ENCODE measurements around the gene MARCHF11. TPM values are rescaled to one million over a fixed set of nuclear protein-coding genes. Genes with fewer than 3 reads are reported as not detected.
A peak's percentile ranks its signal among the peaks of the same experiment; 100 is the strongest.

Gene MARCHF11
- total and polyA plus RNA-seq, 4 donors, result not detected

GRCh38 chr5:16179936-16180788 lies 571 bp upstream of the MARCHF11 start:
- H3K27me3 ChIP-seq (ENCODE audit: control insufficient read depth in 3 of 3, insufficient read depth in 3 of 3, low read length in 2 of 3), result peaks cover 11 to 58% (median 55%) of the 10 kb centered on the region in 3 donors
- WGBS, 2 donors, result 3 to 4% methylated on average over 51 to 63 of the region's 63 CpGs
- no peak overlapping the region for H3K4me3 ChIP-seq
- peaks cover 0 to 10% (median 0%) of the 10 kb centered on the region in 4 donors for H3K9me3 ChIP-seq (ENCODE audit: control insufficient read depth in 4 of 4, insufficient read depth in 3 of 4, low read length in 3 of 4)
- H3K4me1 ChIP-seq (ENCODE audit: control insufficient read depth in 5 of 5, insufficient read depth in 5 of 5, low read length in 5 of 5), result peaks cover 0 to 7% (median 0%) of the 10 kb centered on the region in 5 donors
- TF ChIP-seq, protein P1, sequence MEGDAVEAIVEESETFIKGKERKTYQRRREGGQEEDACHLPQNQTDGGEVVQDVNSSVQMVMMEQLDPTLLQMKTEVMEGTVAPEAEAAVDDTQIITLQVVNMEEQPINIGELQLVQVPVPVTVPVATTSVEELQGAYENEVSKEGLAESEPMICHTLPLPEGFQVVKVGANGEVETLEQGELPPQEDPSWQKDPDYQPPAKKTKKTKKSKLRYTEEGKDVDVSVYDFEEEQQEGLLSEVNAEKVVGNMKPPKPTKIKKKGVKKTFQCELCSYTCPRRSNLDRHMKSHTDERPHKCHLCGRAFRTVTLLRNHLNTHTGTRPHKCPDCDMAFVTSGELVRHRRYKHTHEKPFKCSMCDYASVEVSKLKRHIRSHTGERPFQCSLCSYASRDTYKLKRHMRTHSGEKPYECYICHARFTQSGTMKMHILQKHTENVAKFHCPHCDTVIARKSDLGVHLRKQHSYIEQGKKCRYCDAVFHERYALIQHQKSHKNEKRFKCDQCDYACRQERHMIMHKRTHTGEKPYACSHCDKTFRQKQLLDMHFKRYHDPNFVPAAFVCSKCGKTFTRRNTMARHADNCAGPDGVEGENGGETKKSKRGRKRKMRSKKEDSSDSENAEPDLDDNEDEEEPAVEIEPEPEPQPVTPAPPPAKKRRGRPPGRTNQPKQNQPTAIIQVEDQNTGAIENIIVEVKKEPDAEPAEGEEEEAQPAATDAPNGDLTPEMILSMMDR (IDR thresholded peaks at IDR 0.05; ENCODE audit: control extremely low read depth, extremely low read depth), result no peak
- no peaks in the 10 kb centered on the region for H3K36me3 ChIP-seq (ENCODE audit: control insufficient read depth in 4 of 4, insufficient read depth in 4 of 4, low read length in 4 of 4)
- DNase-seq (no peak), ATAC-seq (ENCODE audit: insufficient read depth, low FRiP score) (no peak)
- H3K27ac ChIP-seq (ENCODE audit: low read depth in 1 of 2, low read length in 1 of 2), result no peak overlapping the region
- H3K9ac ChIP-seq (ENCODE audit: insufficient read depth in 1 of 2, low read length in 2 of 2), result no peak overlapping the region

DNA sequence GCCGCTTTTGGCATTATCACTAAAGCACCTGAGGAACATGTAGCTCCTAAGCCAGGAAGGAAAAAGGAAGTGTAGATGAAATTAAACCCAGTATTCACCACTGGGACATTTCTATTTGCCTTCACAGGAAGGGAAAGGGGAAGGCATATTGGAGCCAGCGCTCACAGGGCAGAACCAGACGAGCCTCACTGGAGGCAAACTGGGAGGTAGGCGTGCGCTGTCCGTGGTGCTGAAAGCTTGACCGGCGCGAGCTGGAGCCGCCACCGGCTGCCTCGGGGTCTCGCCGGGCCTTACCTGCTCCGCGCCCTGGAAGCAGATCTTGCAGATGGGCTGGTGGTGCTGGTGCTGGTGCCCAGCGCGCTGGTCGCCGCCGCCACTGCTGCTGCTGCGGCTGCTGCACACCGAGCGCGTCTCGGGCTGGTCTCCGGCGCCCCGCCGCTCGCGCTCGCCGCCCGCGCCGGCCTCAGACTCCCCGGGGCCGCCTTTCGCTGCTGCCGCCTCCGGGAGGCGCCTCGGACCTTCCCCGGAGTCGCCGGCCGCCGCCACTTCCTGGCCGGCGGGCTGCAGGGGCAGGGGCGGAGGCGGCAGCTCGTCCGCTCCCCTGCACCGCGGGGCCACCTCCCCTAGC lies 732 bp downstream of the MARCHF11 start:
- peak; percentile 82 to 89 (median 88) for DNase-seq
- Histone ChIP-seq H3K9ac (ENCODE audit: insufficient read depth in 1 of 2, low read length in 2 of 2) (no peak overlapping the region), H3K36me3 (ENCODE audit: control insufficient read depth in 4 of 4, insufficient read depth in 4 of 4, low read length in 4 of 4) (no peaks in the 10 kb centered on the region), H3K4me1 (ENCODE audit: control insufficient read depth in 5 of 5, insufficient read depth in 5 of 5, low read length in 5 of 5) (peaks cover 0 to 7% (median 0%) of the 10 kb centered on the region in 5 donors), H3K27ac (ENCODE audit: low read depth in 1 of 2, low read length in 1 of 2) (no peak overlapping the region), H3K4me3 (no peak overlapping the region), H3K27me3 (ENCODE audit: control insufficient read depth in 3 of 3, insufficient read depth in 3 of 3, low read length in 2 of 3) (peaks cover 11 to 51% (median 49%) of the 10 kb centered on the region in 3 donors), H3K9me3 (ENCODE audit: control insufficient read depth in 4 of 4, insufficient read depth in 3 of 4, low read length in 3 of 4) (peaks cover 0 to 12% (median 0%) of the 10 kb centered on the region in 4 donors)
- peak; percentile 74 for ATAC-seq (ENCODE audit: insufficient read depth, low FRiP score)
- WGBS, 2 donors, result 5 to 7% methylated on average over 52 to 57 of the region's 57 CpGs
- TF ChIP-seq, protein P1 (IDR thresholded peaks at IDR 0.05; ENCODE audit: control extremely low read depth, extremely low read depth), result no peak

GRCh38 chr5:16169550-16169949 lies 10.0 kb downstream of the MARCHF11 start:
- 26 to 29% methylated on average over 2 of the region's 2 CpGs for WGBS, 2 donors
- TF ChIP-seq, protein P1 (IDR thresholded peaks at IDR 0.05; ENCODE audit: control extremely low read depth, extremely low read depth), result no peak
- Histone ChIP-seq H3K9me3 (ENCODE audit: control insufficient read depth in 4 of 4, insufficient read depth in 3 of 4, low read length in 3 of 4) (peaks cover 0 to 2% (median 0%) of the 10 kb centered on the region in 4 donors), H3K9ac (ENCODE audit: insufficient read depth in 1 of 2, low read length in 2 of 2) (no peak overlapping the region), H3K4me3 (no peak overlapping the region), H3K27ac (ENCODE audit: low read depth in 1 of 2, low read length in 1 of 2) (no peak overlapping the region), H3K36me3 (ENCODE audit: control insufficient read depth in 4 of 4, insufficient read depth in 4 of 4, low read length in 4 of 4) (no peaks in the 10 kb centered on the region), H3K27me3 (ENCODE audit: control insufficient read depth in 3 of 3, insufficient read depth in 3 of 3, low read length in 2 of 3) (peaks cover 0 to 8% (median 3%) of the 10 kb centered on the region in 3 donors), H3K4me1 (ENCODE audit: control insufficient read depth in 5 of 5, insufficient read depth in 5 of 5, low read length in 5 of 5) (no peaks in the 10 kb centered on the region)
- DNase-seq (no peak), ATAC-seq (ENCODE audit: insufficient read depth, low FRiP score) (no peak)
